ENCODE data around the gene EIF2AK2.
A peak's percentile ranks its signal among the peaks of the same experiment; 100 is the strongest.

EIF2AK2 gene

GRCh38 chr2:37164757-37165156 lies 8.0 kb upstream of the EIF2AK2 start:
- no peak for DNase-seq
- H3K4me3 ChIP-seq (ENCODE audit: low read depth, low read length): no peak overlapping the region
- no peak overlapping the region for H3K27ac ChIP-seq
- in situ Hi-C loops (cut with HindIII; ENCODE audit: low pct_ligation_motif_present, low sequenced_read_pairs): no loop called here
- H3K27me3 ChIP-seq (replicated peaks): no peaks in the 10 kb centered on the region
- H3K36me3 ChIP-seq (replicated peaks): no peaks in the 10 kb centered on the region
- TF ChIP-seq CTCF (IDR thresholded peaks at IDR 0.05; ENCODE audit: low read depth, low read length, missing control alignments): no peak

GRCh38 chr2:37156071-37156856 lies 516 bp downstream of the EIF2AK2 start:
- no peak for TF ChIP-seq CTCF (IDR thresholded peaks at IDR 0.05; ENCODE audit: low read depth, low read length, missing control alignments)
- in situ Hi-C loops (cut with HindIII; ENCODE audit: low pct_ligation_motif_present, low sequenced_read_pairs): no loop called here
- peaks cover 7% of the 10 kb centered on the region for H3K36me3 ChIP-seq (replicated peaks)
- peak overlapping the region; percentile 88 for H3K4me3 ChIP-seq (ENCODE audit: low read depth, low read length)
- DNase-seq: peak; percentile 43
- no peaks in the 10 kb centered on the region for H3K27me3 ChIP-seq (replicated peaks)
- peak overlapping the region; percentile 75 for H3K27ac ChIP-seq

- no peak for TF ChIP-seq CTCF (IDR thresholded peaks at IDR 0.05; ENCODE audit: low read depth, low read length, missing control alignments)
- DNase-seq: no peak
- no peak overlapping the region for H3K27ac ChIP-seq
- no peaks in the 10 kb centered on the region for H3K27me3 ChIP-seq (replicated peaks)
- no peak overlapping the region for H3K4me3 ChIP-seq (ENCODE audit: low read depth, low read length)
- in situ Hi-C loops (cut with HindIII; ENCODE audit: low pct_ligation_motif_present, low sequenced_read_pairs): no loop called here
- peaks cover 7% of the 10 kb centered on the region for H3K36me3 ChIP-seq (replicated peaks)
Observed at GRCh38 chr2:37154785-37155184, 2.0 kb downstream of the EIF2AK2 start.

- Histone ChIP-seq H3K27me3 (replicated peaks) (no peaks in the 10 kb centered on the region), H3K27ac (no peak overlapping the region), H3K4me3 (ENCODE audit: low read depth, low read length) (no peak overlapping the region), H3K36me3 (replicated peaks) (peaks cover 7% of the 10 kb centered on the region)
- TF ChIP-seq CTCF (IDR thresholded peaks at IDR 0.05; ENCODE audit: low read depth, low read length, missing control alignments): no peak
- in situ Hi-C loops (cut with HindIII; ENCODE audit: low pct_ligation_motif_present, low sequenced_read_pairs): no loop called here
- no peak for DNase-seq
Observed at GRCh38 chr2:37153224-37153623, 3.6 kb downstream of the EIF2AK2 start.

GRCh38 chr2:37149626-37150322 lies 7.0 kb downstream of the EIF2AK2 start:
- H3K36me3 ChIP-seq (replicated peaks): peaks cover 29% of the 10 kb centered on the region
- no peak overlapping the region for H3K4me3 ChIP-seq (ENCODE audit: low read depth, low read length)
- no peak for DNase-seq
- no peak overlapping the region for H3K27ac ChIP-seq
- no peak for TF ChIP-seq CTCF (IDR thresholded peaks at IDR 0.05; ENCODE audit: low read depth, low read length, missing control alignments)
- in situ Hi-C loops (cut with HindIII; ENCODE audit: low pct_ligation_motif_present, low sequenced_read_pairs): no loop called here
- H3K27me3 ChIP-seq (replicated peaks): no peaks in the 10 kb centered on the region
